DOHH2 (cell line): Measurements from ENCODE around the gene INTS6L.

ENCODE experiments used
- H3F3A ChIP-seq: fragments of 200-600 bp; sonication (generic), shearing (Covaris generic); 2 replicates; pipeline ENCODE4 v1.6.0; 2016; ENCODE audit warnings: antibody characterized with exemption, mild to moderate bottlenecking; ENCODE audit not compliant: control insufficient read depth, insufficient read depth
- H3K27ac ChIP-seq: fragments of 200-600 bp; sonication (generic); 2 replicates; pipeline ENCODE4 v1.5.1; 2014; ENCODE audit warnings: low read depth, mild to moderate bottlenecking, low read length, moderate library complexity
- H3K27me3 ChIP-seq: fragments of 200-600 bp; sonication (generic); 2 replicates; pipeline ENCODE4 v1.6.1; 2014; ENCODE audit warnings: mild to moderate bottlenecking, low read length, mixed read lengths; ENCODE audit not compliant: control insufficient read depth
- H3K36me3 ChIP-seq: fragments of 200-600 bp; sonication (generic); 2 replicates; pipeline ENCODE4 v1.6.1; 2014; ENCODE audit warnings: mild to moderate bottlenecking, low read length, moderate library complexity, mixed read lengths; ENCODE audit not compliant: control insufficient read depth
- H3K4me1 ChIP-seq: fragments of 200-600 bp; sonication (generic); 2 replicates; pipeline ENCODE4 v1.6.1; 2014; ENCODE audit warnings: mild to moderate bottlenecking, low read length, mixed read lengths; ENCODE audit not compliant: control insufficient read depth
- H3K4me2 ChIP-seq: fragments of 200-600 bp; sonication (generic); 2 replicates; pipeline ENCODE4 v1.6.0; 2014; ENCODE audit warnings: mild to moderate bottlenecking, low read length, moderate library complexity
- H3K4me3 ChIP-seq: fragments of 200-600 bp; sonication (generic); 2 replicates; pipeline ENCODE4 v1.5.1; 2014; ENCODE audit warnings: mild to moderate bottlenecking, low read length, mixed read lengths
- H3K79me2 ChIP-seq: fragments of 200-600 bp; sonication (generic); 2 replicates; pipeline ENCODE4 v1.6.1; 2014; ENCODE audit warnings: mild to moderate bottlenecking, low read length, mixed read lengths; ENCODE audit not compliant: control insufficient read depth
- H3K9me2 ChIP-seq: fragments of 200-600 bp; sonication (generic); replicated peaks from 2 replicates; pipeline ENCODE4 v1.6.1; 2014; ENCODE audit warnings: mild to moderate bottlenecking, low read length, mixed read lengths; ENCODE audit not compliant: control insufficient read depth
- H3K9me3 ChIP-seq: fragments of 200-600 bp; sonication (generic); 2 replicates; pipeline ENCODE4 v1.6.1; 2014; ENCODE audit warnings: antibody characterized with exemption, low read length, mixed read lengths; ENCODE audit not compliant: control insufficient read depth, insufficient read depth
- H4K20me1 ChIP-seq: fragments of 200-600 bp; sonication (generic); 2 replicates; pipeline ENCODE4 v1.6.0; 2014; ENCODE audit warnings: low read depth, mild to moderate bottlenecking, antibody characterized with exemption, low read length, moderate library complexity; ENCODE audit not compliant: control insufficient read depth, insufficient read depth
- CTCF ChIP-seq: fragments of 200-600 bp; sonication (generic); IDR thresholded peaks from one replicate; pipeline ENCODE4 v1.5.1; 2014; ENCODE audit warnings: antibody characterized with exemption, mild to moderate bottlenecking, low read depth, low read length; ENCODE audit not compliant: poor library complexity, severe bottlenecking
- EZH2phosphoT487 ChIP-seq: fragments of 200-600 bp; sonication (generic); IDR thresholded peaks from 2 replicates; pipeline ENCODE4 v1.6.1; 2017; ENCODE audit warnings: borderline replicate concordance, mild to moderate bottlenecking, antibody characterized with exemption, low read length, moderate library complexity, mixed read lengths

INTS6L gene

GRCh38 chrX:135536877-135537276 is 16.4 kb downstream of the INTS6L start:
- Histone ChIP-seq H3K79me2 (peaks cover 4% of the 10 kb centered on the region; the same call in 1 of the 2 replicates), H3K9me3 (no peaks in the 10 kb centered on the region), H3K27ac (no peak overlapping the region), H3K27me3 (no peaks in the 10 kb centered on the region), H3K4me2 (no peak overlapping the region), H3K4me1 (peaks cover 6% of the 10 kb centered on the region), H3F3A (no peaks in the 10 kb centered on the region), H4K20me1 (no peaks in the 10 kb centered on the region), H3K9me2 (no peaks in the 10 kb centered on the region), H3K4me3 (no peak overlapping the region), H3K36me3 (no peaks in the 10 kb centered on the region)
- TF ChIP-seq EZH2phosphoT487 (no peak), CTCF (no peak)

GRCh38 chrX:135541351-135541750 is 20.9 kb downstream of the INTS6L start:
- Histone ChIP-seq H3K9me2 (no peaks in the 10 kb centered on the region), H3K9me3 (no peaks in the 10 kb centered on the region)
- no peak for TF ChIP-seq CTCF
- no peak for TF ChIP-seq EZH2phosphoT487

GRCh38 chrX:135543172-135543571 is 22.7 kb downstream of the INTS6L start:
- Histone ChIP-seq H3K36me3 (peaks cover 6% of the 10 kb centered on the region), H4K20me1 (no peaks in the 10 kb centered on the region), H3K4me1 (peaks cover 18% of the 10 kb centered on the region), H3K27me3 (no peaks in the 10 kb centered on the region), H3F3A (no peaks in the 10 kb centered on the region), H3K79me2 (no peaks in the 10 kb centered on the region), H3K9me3 (no peaks in the 10 kb centered on the region), H3K9me2 (no peaks in the 10 kb centered on the region), H3K4me3 (no peak overlapping the region), H3K4me2 (no peak overlapping the region), H3K27ac (no peak overlapping the region)
- TF ChIP-seq EZH2phosphoT487 (no peak), CTCF (no peak)

More at GRCh38 chrX:135541351-135541750, 20.9 kb downstream of the INTS6L start:
- H3K4me2 ChIP-seq: no peak overlapping the region
- H3K4me1 ChIP-seq: peaks cover 24% of the 10 kb centered on the region
- no peaks in the 10 kb centered on the region for H4K20me1 ChIP-seq
- H3F3A ChIP-seq: no peaks in the 10 kb centered on the region
- H3K27ac ChIP-seq: no peak overlapping the region
- no peaks in the 10 kb centered on the region for H3K27me3 ChIP-seq
- H3K4me3 ChIP-seq: no peak overlapping the region
- H3K36me3 ChIP-seq: no peaks in the 10 kb centered on the region
- H3K79me2 ChIP-seq: no peaks in the 10 kb centered on the region
